ENCODE data around the gene UPP2. TPM values are rescaled to one million over a fixed set of nuclear protein-coding genes. Genes with fewer than 3 reads are reported as not detected.

The UPP2 gene
- total RNA-seq, 1 experiment from 2014 or later, result not detected

GRCh38 chr2:158140201-158140600 is 38.5 kb downstream of the UPP2 start:
- DNase-seq (ENCODE audit: low spot score), result no peak

- DNase-seq (ENCODE audit: low spot score), result no peak
Measured at GRCh38 chr2:158142165-158142564, 40.5 kb downstream of the UPP2 start.

- peak; percentile 75 for DNase-seq (ENCODE audit: low spot score)
Measured at GRCh38 chr2:158142568-158143332, 41.1 kb downstream of the UPP2 start.

- DNase-seq (ENCODE audit: low spot score), result no peak
Measured at GRCh38 chr2:158143703-158144360, 42.2 kb downstream of the UPP2 start.

GRCh38 chr2:158144914-158145625 is 43.4 kb downstream of the UPP2 start:
- DNase-seq (ENCODE audit: low spot score), result no peak

GRCh38 chr2:158153270-158154015 is 51.8 kb downstream of the UPP2 start:
- DNase-seq (ENCODE audit: low spot score), result no peak

- no peak for DNase-seq (ENCODE audit: low spot score)
Measured at GRCh38 chr2:158154596-158154995, 52.9 kb downstream of the UPP2 start.

- no peak for DNase-seq (ENCODE audit: low spot score)
Measured at GRCh38 chr2:158172719-158173118, 71.0 kb downstream of the UPP2 start.

- DNase-seq (ENCODE audit: low spot score), result no peak
Measured at GRCh38 chr2:158174495-158174894, 72.8 kb downstream of the UPP2 start.

GRCh38 chr2:158174956-158175355 is 73.3 kb downstream of the UPP2 start:
- no peak for DNase-seq (ENCODE audit: low spot score)

GRCh38 chr2:158178646-158179045 is 77.0 kb downstream of the UPP2 start:
- DNase-seq (ENCODE audit: low spot score), result no peak

- DNase-seq (ENCODE audit: low spot score), result peak; percentile 23
Measured at GRCh38 chr2:158179660-158180059, 78.0 kb downstream of the UPP2 start.

- DNase-seq (ENCODE audit: low spot score), result no peak
Measured at GRCh38 chr2:158181171-158181570, 79.5 kb downstream of the UPP2 start.

- no peak for DNase-seq (ENCODE audit: low spot score)
Measured at GRCh38 chr2:158182676-158183295, 81.1 kb downstream of the UPP2 start.

- DNase-seq (ENCODE audit: low spot score), result no peak
Measured at GRCh38 chr2:158184001-158184400, 82.3 kb downstream of the UPP2 start.

GRCh38 chr2:158184556-158185343 is 83.1 kb downstream of the UPP2 start:
- DNase-seq (ENCODE audit: low spot score), result no peak

Measured in A172 (cell line).